Measurements from ENCODE around the gene HIF1A. TPM values are rescaled to one million over a fixed set of nuclear protein-coding genes. Genes with fewer than 3 reads are reported as not detected.

HIF1A gene
- total and polyA plus RNA-seq, 2 donors (not counting 1 experiment from before 2014, with no cell fraction given) = 332 to 407 TPM

DNA sequence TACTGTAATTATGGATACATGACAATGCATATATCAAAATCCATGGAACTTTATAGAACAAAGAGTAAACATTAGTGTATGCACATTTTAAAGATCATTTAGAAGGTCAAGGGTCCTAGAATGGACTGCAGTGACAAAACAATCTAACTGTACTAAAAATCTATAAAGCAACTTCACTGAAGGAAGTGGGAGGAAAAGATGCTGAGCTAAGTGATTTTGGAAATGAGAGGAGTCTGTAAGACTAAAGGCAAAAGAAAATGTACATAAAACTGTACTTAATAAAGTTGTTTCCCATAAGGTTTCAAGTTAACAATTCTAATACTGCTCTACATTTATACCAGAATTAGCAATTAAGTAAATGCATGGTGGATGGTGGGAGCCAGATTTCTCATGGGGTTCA, 46.9 kb upstream of the HIF1A start:
- no peak for DNase-seq (ENCODE audit: low read depth in 2 of 2)
- Histone ChIP-seq H3K9me3 (ENCODE audit: control insufficient read depth, insufficient read depth, low read depth, low read length) (no peaks in the 10 kb centered on the region), H3K36me3 (ENCODE audit: control insufficient read depth, insufficient read depth, low read length) (no peaks in the 10 kb centered on the region), H2AFZ (ENCODE audit: low read length) (no peak overlapping the region), H4K20me1 (ENCODE audit: control insufficient read depth, extremely low read depth, insufficient read depth, low read length) (no peaks in the 10 kb centered on the region), H3K27ac (ENCODE audit: insufficient read depth, low read length) (no peak overlapping the region), H3K79me2 (ENCODE audit: control insufficient read depth, insufficient read depth, low read length) (no peaks in the 10 kb centered on the region), H3K9ac (ENCODE audit: insufficient read depth, low read length) (no peak overlapping the region), H3K4me2 (ENCODE audit: extremely low read depth, insufficient read depth, low read length) (no peak overlapping the region), H3K4me3 (replicated peaks in 1 of 4; ENCODE audit: control extremely low read depth in 1 of 4, insufficient read depth in 1 of 4, low read depth in 3 of 4, low read length in 4 of 4) (no peak overlapping the region), H3K4me1 (ENCODE audit: control insufficient read depth, extremely low read depth, insufficient read depth, low read length) (peaks cover 2% of the 10 kb centered on the region), H3K27me3 (ENCODE audit: control insufficient read depth, insufficient read depth, low read length) (no peaks in the 10 kb centered on the region)
- TF ChIP-seq, protein P1, sequence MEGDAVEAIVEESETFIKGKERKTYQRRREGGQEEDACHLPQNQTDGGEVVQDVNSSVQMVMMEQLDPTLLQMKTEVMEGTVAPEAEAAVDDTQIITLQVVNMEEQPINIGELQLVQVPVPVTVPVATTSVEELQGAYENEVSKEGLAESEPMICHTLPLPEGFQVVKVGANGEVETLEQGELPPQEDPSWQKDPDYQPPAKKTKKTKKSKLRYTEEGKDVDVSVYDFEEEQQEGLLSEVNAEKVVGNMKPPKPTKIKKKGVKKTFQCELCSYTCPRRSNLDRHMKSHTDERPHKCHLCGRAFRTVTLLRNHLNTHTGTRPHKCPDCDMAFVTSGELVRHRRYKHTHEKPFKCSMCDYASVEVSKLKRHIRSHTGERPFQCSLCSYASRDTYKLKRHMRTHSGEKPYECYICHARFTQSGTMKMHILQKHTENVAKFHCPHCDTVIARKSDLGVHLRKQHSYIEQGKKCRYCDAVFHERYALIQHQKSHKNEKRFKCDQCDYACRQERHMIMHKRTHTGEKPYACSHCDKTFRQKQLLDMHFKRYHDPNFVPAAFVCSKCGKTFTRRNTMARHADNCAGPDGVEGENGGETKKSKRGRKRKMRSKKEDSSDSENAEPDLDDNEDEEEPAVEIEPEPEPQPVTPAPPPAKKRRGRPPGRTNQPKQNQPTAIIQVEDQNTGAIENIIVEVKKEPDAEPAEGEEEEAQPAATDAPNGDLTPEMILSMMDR (conservative IDR thresholded peaks at IDR 0.05 in 1 of 2, IDR thresholded peaks at IDR 0.05 in 1 of 2; ENCODE audit: low read depth in 1 of 2, low read length in 2 of 2) = no peak
- no peak for TF ChIP-seq EZH2 (IDR thresholded peaks at IDR 0.05; ENCODE audit: low read length, missing control alignments)

DNA sequence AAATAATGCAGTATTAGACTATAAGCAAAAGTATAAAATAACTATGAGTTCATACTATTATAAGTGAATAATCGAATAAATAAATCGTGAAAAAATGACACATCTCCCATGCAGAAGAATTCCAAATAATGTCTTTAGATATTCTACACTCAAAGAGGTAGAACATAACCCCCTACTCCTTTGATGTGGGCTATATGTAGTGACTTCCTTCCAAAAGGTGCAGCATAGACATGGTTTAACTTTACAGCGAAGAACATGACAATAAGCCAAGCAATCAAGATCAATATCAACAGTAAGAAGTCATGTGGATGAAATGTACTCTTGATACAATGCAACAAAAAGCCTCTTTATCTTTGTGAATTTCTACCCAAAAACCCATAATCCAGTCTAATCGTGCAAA, 46.0 kb upstream of the HIF1A start:
- TF ChIP-seq, protein P1 (conservative IDR thresholded peaks at IDR 0.05 in 1 of 2, IDR thresholded peaks at IDR 0.05 in 1 of 2; ENCODE audit: low read depth in 1 of 2, low read length in 2 of 2) = no peak
- no peak for TF ChIP-seq EZH2 (IDR thresholded peaks at IDR 0.05; ENCODE audit: low read length, missing control alignments)
- Histone ChIP-seq H3K36me3 (ENCODE audit: control insufficient read depth, insufficient read depth, low read length) (no peaks in the 10 kb centered on the region), H3K9ac (ENCODE audit: insufficient read depth, low read length) (no peak overlapping the region), H3K27ac (ENCODE audit: insufficient read depth, low read length) (no peak overlapping the region), H3K4me2 (ENCODE audit: extremely low read depth, insufficient read depth, low read length) (no peak overlapping the region), H3K79me2 (ENCODE audit: control insufficient read depth, insufficient read depth, low read length) (no peaks in the 10 kb centered on the region), H4K20me1 (ENCODE audit: control insufficient read depth, extremely low read depth, insufficient read depth, low read length) (no peaks in the 10 kb centered on the region), H3K9me3 (ENCODE audit: control insufficient read depth, insufficient read depth, low read depth, low read length) (no peaks in the 10 kb centered on the region), H3K4me3 (replicated peaks in 1 of 4; ENCODE audit: control extremely low read depth in 1 of 4, insufficient read depth in 1 of 4, low read depth in 3 of 4, low read length in 4 of 4) (no peak overlapping the region), H3K4me1 (ENCODE audit: control insufficient read depth, extremely low read depth, insufficient read depth, low read length) (peaks cover 5% of the 10 kb centered on the region), H2AFZ (ENCODE audit: low read length) (no peak overlapping the region), H3K27me3 (ENCODE audit: control insufficient read depth, insufficient read depth, low read length) (no peaks in the 10 kb centered on the region)
- DNase-seq (ENCODE audit: low read depth in 2 of 2) = no peak

DNA sequence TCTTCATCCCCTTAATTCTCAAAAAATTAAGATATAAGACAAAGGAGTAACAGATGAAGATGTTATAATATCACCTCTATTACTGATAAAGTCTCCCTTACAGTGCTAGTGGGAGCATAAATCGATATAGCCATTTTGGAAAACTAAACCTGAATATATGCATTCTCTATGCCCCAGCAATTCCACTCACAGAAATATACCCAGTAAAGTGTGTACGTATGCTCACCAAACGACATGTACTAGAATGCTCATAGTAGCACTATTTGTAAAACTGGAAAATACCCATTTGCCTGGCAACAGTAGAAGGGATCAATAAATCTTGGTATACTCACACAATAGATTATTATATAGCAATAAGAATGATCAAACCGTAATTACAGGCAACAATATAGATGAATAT, 44.0 kb upstream of the HIF1A start:
- Histone ChIP-seq H4K20me1 (ENCODE audit: control insufficient read depth, extremely low read depth, insufficient read depth, low read length) (no peaks in the 10 kb centered on the region), H3K4me1 (ENCODE audit: control insufficient read depth, extremely low read depth, insufficient read depth, low read length) (peaks cover 5% of the 10 kb centered on the region), H2AFZ (ENCODE audit: low read length) (no peak overlapping the region), H3K79me2 (ENCODE audit: control insufficient read depth, insufficient read depth, low read length) (no peaks in the 10 kb centered on the region), H3K4me3 (replicated peaks in 1 of 4; ENCODE audit: control extremely low read depth in 1 of 4, insufficient read depth in 1 of 4, low read depth in 3 of 4, low read length in 4 of 4) (no peak overlapping the region), H3K36me3 (ENCODE audit: control insufficient read depth, insufficient read depth, low read length) (no peaks in the 10 kb centered on the region), H3K27me3 (ENCODE audit: control insufficient read depth, insufficient read depth, low read length) (no peaks in the 10 kb centered on the region), H3K27ac (ENCODE audit: insufficient read depth, low read length) (no peak overlapping the region), H3K9ac (ENCODE audit: insufficient read depth, low read length) (no peak overlapping the region), H3K4me2 (ENCODE audit: extremely low read depth, insufficient read depth, low read length) (no peak overlapping the region), H3K9me3 (ENCODE audit: control insufficient read depth, insufficient read depth, low read depth, low read length) (no peaks in the 10 kb centered on the region)
- TF ChIP-seq, protein P1 (conservative IDR thresholded peaks at IDR 0.05 in 1 of 2, IDR thresholded peaks at IDR 0.05 in 1 of 2; ENCODE audit: low read depth in 1 of 2, low read length in 2 of 2) = no peak
- no peak for TF ChIP-seq EZH2 (IDR thresholded peaks at IDR 0.05; ENCODE audit: low read length, missing control alignments)
- DNase-seq (ENCODE audit: low read depth in 2 of 2) = no peak
